Measurements from ENCODE around the gene MLLT1.

GRCh38 chr19:6214881-6215541, 64.8 kb downstream of the MLLT1 start:
- TF ChIP-seq CTCF (IDR thresholded peaks at IDR 0.05): no peak
- TF ChIP-seq POLR2A (IDR thresholded peaks at IDR 0.05): no peak

All from heart left ventricle (tissue), 13 donors.